Left ventricle myocardium inferior (tissue), 1 donor: ENCODE results near the gene MPPED2. TPM values are rescaled to one million over a fixed set of nuclear protein-coding genes. Genes with fewer than 3 reads are reported as not detected.

Source experiments
- DNase-seq: peaks from one replicate; pipeline ENCODE4 v3.0.0-alpha.2; 2020
- H3K27ac ChIP-seq: fragments of 200-600 bp; replicated peaks from 2 replicates; pipeline ENCODE4 v1.8.0; 2021
- H3K27me3 ChIP-seq: fragments of 200-600 bp; 2 replicates; pipeline ENCODE4 v1.8.0; 2021; ENCODE audit warnings: low read depth
- H3K36me3 ChIP-seq: fragments of 200-600 bp; 2 replicates; pipeline ENCODE4 v1.8.0; 2021
- H3K4me1 ChIP-seq: fragments of 200-600 bp; 2 replicates; pipeline ENCODE4 v1.8.0; 2021
- H3K4me3 ChIP-seq: fragments of 200-600 bp; 2 replicates; pipeline ENCODE4 v1.8.0; 2021; ENCODE audit warnings: mild to moderate bottlenecking, moderate library complexity
- H3K9me3 ChIP-seq: fragments of 200-600 bp; replicated peaks from 2 replicates; pipeline ENCODE4 v1.8.0; 2021
- CTCF ChIP-seq: fragments of 200-600 bp; IDR thresholded peaks from 2 replicates; pipeline ENCODE4 v1.8.0; 2021; ENCODE audit warnings: antibody characterized with exemption, mild to moderate bottlenecking, borderline replicate concordance
- intact Hi-C: fragments of 100-400 bp; cut with micrococcal nuclease; formaldehyde crosslinking; loops from one replicate; pipeline ENCODE4 v1.11.0; 2022
- total RNA-seq: library from RNA; stranded (reverse); fragmentation: NEBNext Ultra II Directional; extraction: Animal tissue kit (Norgen Biotek cat#: 25700); gene quantifications from one replicate; pipeline ENCODE4 v1.2.1, GENCODE V29; 2021
- donor health status: DM: no; HTN: yes; CAD: no; lungs with severe emphysema.

The MPPED2 gene
- total RNA-seq, 1 donor from 2014 or later, result 10.8 TPM

DNA sequence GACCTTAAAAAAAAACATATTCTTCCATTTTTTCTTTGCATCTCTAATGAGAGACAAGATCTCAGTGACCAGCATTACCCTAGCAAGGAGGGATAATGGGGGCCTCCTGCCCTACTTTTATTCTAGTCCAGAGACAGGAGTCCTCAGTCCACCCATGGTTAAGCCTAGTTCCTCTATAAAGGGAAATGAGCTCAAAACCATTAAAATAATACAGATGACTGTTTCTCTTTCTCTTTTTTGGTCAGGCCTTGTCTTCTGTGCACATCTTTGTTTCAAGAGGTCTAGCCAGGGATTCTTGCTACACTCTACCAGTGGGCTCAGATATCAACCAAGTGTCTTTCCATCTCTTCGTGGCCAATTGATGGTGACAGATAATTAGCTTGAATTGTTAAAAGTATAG lies 73.1 kb downstream of the MPPED2 start:
- TF ChIP-seq CTCF, result no peak
- Histone ChIP-seq H3K36me3 (no peaks in the 10 kb centered on the region), H3K27me3 (no peaks in the 10 kb centered on the region), H3K4me1 (peaks cover 12% of the 10 kb centered on the region), H3K27ac (no peak overlapping the region), H3K9me3 (no peaks in the 10 kb centered on the region), H3K4me3 (no peak overlapping the region)
- intact Hi-C loops, result no loop called here
- DNase-seq, result no peak

DNA sequence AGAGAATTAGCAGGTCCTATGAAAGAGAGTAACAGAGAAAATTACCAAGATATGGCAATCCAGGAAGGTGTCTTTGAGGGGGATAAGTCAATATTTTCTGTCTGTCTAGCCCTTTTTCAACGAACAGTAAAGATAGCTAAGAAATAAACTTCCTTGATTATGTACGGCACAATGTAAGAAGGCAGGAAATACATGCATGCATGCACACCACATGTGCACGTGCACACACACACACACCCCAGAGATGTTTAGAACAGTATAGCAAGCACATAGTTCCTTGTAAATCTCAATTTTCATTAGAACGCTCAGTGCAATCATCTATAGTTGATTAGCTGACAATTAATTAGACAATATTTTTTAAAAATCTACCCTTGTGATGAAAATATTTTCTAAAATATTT lies 74.7 kb downstream of the MPPED2 start:
- H3K27ac ChIP-seq, result no peak overlapping the region
- no peak for TF ChIP-seq CTCF
- DNase-seq, result no peak
- H3K9me3 ChIP-seq, result no peaks in the 10 kb centered on the region
- intact Hi-C loops, result no loop called here
- peaks cover 19% of the 10 kb centered on the region for H3K4me1 ChIP-seq
- no peaks in the 10 kb centered on the region for H3K36me3 ChIP-seq
- H3K4me3 ChIP-seq, result no peak overlapping the region
- H3K27me3 ChIP-seq, result no peaks in the 10 kb centered on the region

- no peaks in the 10 kb centered on the region for H3K27me3 ChIP-seq
- no peak overlapping the region for H3K27ac ChIP-seq
- intact Hi-C loops, result no loop called here
- H3K9me3 ChIP-seq, result no peaks in the 10 kb centered on the region
- peaks cover 19% of the 10 kb centered on the region for H3K4me1 ChIP-seq
- no peak for DNase-seq
- H3K36me3 ChIP-seq, result no peaks in the 10 kb centered on the region
- H3K4me3 ChIP-seq, result no peak overlapping the region
- no peak for TF ChIP-seq CTCF
Measured at GRCh38 chr11:30510750-30511149, 75.4 kb downstream of the MPPED2 start.

GRCh38 chr11:30509364-30509763 lies 76.8 kb downstream of the MPPED2 start:
- intact Hi-C loops, result no loop called here

GRCh38 chr11:30508594-30508993 lies 77.6 kb downstream of the MPPED2 start:
- Histone ChIP-seq H3K27ac (peak overlapping the region; percentile 68), H3K9me3 (no peaks in the 10 kb centered on the region), H3K27me3 (no peaks in the 10 kb centered on the region), H3K4me1 (peaks cover 19% of the 10 kb centered on the region), H3K36me3 (no peaks in the 10 kb centered on the region), H3K4me3 (no peak overlapping the region)
- TF ChIP-seq CTCF, result no peak
- peak; percentile 15 for DNase-seq
- intact Hi-C loops, result no loop called here

More at GRCh38 chr11:30509364-30509763, 76.8 kb downstream of the MPPED2 start:
- TF ChIP-seq CTCF, result no peak
- H3K9me3 ChIP-seq, result no peaks in the 10 kb centered on the region
- H3K27me3 ChIP-seq, result no peaks in the 10 kb centered on the region
- DNase-seq, result no peak
- H3K4me3 ChIP-seq, result no peak overlapping the region
- peaks cover 19% of the 10 kb centered on the region for H3K4me1 ChIP-seq
- H3K36me3 ChIP-seq, result no peaks in the 10 kb centered on the region
- no peak overlapping the region for H3K27ac ChIP-seq

GRCh38 chr11:30505603-30506002 lies 80.5 kb downstream of the MPPED2 start:
- Histone ChIP-seq H3K9me3 (no peaks in the 10 kb centered on the region), H3K27me3 (no peaks in the 10 kb centered on the region), H3K4me1 (peaks cover 39% of the 10 kb centered on the region), H3K27ac (no peak overlapping the region), H3K4me3 (no peak overlapping the region), H3K36me3 (no peaks in the 10 kb centered on the region)
- TF ChIP-seq CTCF, result no peak
- intact Hi-C loops, result no loop called here
- no peak for DNase-seq
